Large intestine (tissue), 3 donors: ENCODE data around the gene ENTPD2. TPM values are rescaled to one million over a fixed set of nuclear protein-coding genes. Genes with fewer than 3 reads are reported as not detected.

Experiments
- DNase-seq, 2 donors: peaks; one replicate each; pipeline versions ENCODE4 v3.0.0 to v3.0.0-alpha.2; 2013
- H3K27ac ChIP-seq: one replicate; pipeline ENCODE4 v1.5.1; 2013; ENCODE audit warnings: low read length
- H3K27me3 ChIP-seq: 2 replicates; pipeline ENCODE4 v1.6.1; 2013; ENCODE audit warnings: low read length; ENCODE audit not compliant: control insufficient read depth, insufficient read depth
- H3K36me3 ChIP-seq: 2 replicates; pipeline ENCODE4 v1.6.1; 2013; ENCODE audit warnings: low read length; ENCODE audit not compliant: control insufficient read depth, insufficient read depth
- H3K4me1 ChIP-seq: one replicate; pipeline ENCODE4 v1.6.1; 2013; ENCODE audit warnings: low read length; ENCODE audit not compliant: control insufficient read depth, insufficient read depth
- H3K4me3 ChIP-seq: one replicate; pipeline ENCODE4 v1.5.1; 2013; ENCODE audit warnings: low read length
- H3K9me3 ChIP-seq: one replicate; pipeline ENCODE4 v1.6.1; 2013; ENCODE audit warnings: mild to moderate bottlenecking, low read depth, low read length, moderate library complexity; ENCODE audit not compliant: control insufficient read depth
- WGBS: methylation state at CpG from one replicate; pipeline ENCODE4 v1.1.5; 2013; ENCODE audit warnings: low lambda C conversion rate; ENCODE audit not compliant: insufficient coverage; 5-methylcytosine and 5-hydroxymethylcytosine counted together
- polyA plus RNA-seq: library from polyadenylated mRNA; unstranded; fragments of 120-200 nt; gene quantifications from one replicate; pipeline ENCODE4 v1.2.1, GENCODE V29; 2013

ENTPD2 gene
- polyA plus RNA-seq, 1 donor: 9.9 TPM

- WGBS: no CpG with 5 or more reads among the region's 36 CpGs
- Histone ChIP-seq H3K4me3 (no peak overlapping the region), H3K4me1 (peaks cover 23% of the 10 kb centered on the region), H3K36me3 (no peaks in the 10 kb centered on the region), H3K27me3 (peaks cover 45% of the 10 kb centered on the region), H3K27ac (no peak overlapping the region), H3K9me3 (peaks cover 9% of the 10 kb centered on the region)
- no peak for DNase-seq
Measured at GRCh38 chr9:137042751-137043727, 10.8 kb downstream of the ENTPD2 start.

- no peak for DNase-seq
- Histone ChIP-seq H3K9me3 (peaks cover 5% of the 10 kb centered on the region), H3K36me3 (no peaks in the 10 kb centered on the region), H3K4me1 (peaks cover 19% of the 10 kb centered on the region), H3K4me3 (no peak overlapping the region), H3K27me3 (peaks cover 28% of the 10 kb centered on the region), H3K27ac (no peak overlapping the region)
- WGBS: no CpG with 5 or more reads among the region's 16 CpGs
Measured at GRCh38 chr9:137041124-137041523, 12.7 kb downstream of the ENTPD2 start.

GRCh38 chr9:137040568-137040967 lies 13.3 kb downstream of the ENTPD2 start:
- H3K27ac ChIP-seq: no peak overlapping the region
- peaks cover 19% of the 10 kb centered on the region for H3K4me1 ChIP-seq
- H3K4me3 ChIP-seq: no peak overlapping the region
- DNase-seq: no peak
- H3K27me3 ChIP-seq: peaks cover 25% of the 10 kb centered on the region
- WGBS: no CpG with 5 or more reads among the region's 23 CpGs
- no peaks in the 10 kb centered on the region for H3K36me3 ChIP-seq
- H3K9me3 ChIP-seq: peaks cover 4% of the 10 kb centered on the region

- Histone ChIP-seq H3K4me1 (peaks cover 18% of the 10 kb centered on the region), H3K27ac (no peak overlapping the region), H3K36me3 (no peaks in the 10 kb centered on the region), H3K4me3 (no peak overlapping the region), H3K9me3 (peaks cover 4% of the 10 kb centered on the region), H3K27me3 (peaks cover 17% of the 10 kb centered on the region)
- DNase-seq: no peak
- no CpG with 5 or more reads among the region's 32 CpGs for WGBS
Measured at GRCh38 chr9:137039611-137040366, 14.1 kb downstream of the ENTPD2 start.

GRCh38 chr9:137038916-137039315 lies 14.9 kb downstream of the ENTPD2 start:
- peaks cover 4% of the 10 kb centered on the region for H3K9me3 ChIP-seq
- peaks cover 14% of the 10 kb centered on the region for H3K4me1 ChIP-seq
- no CpG with 5 or more reads among the region's 9 CpGs for WGBS
- DNase-seq: no peak
- peaks cover 8% of the 10 kb centered on the region for H3K27me3 ChIP-seq
- H3K4me3 ChIP-seq: no peak overlapping the region
- H3K27ac ChIP-seq: no peak overlapping the region
- no peaks in the 10 kb centered on the region for H3K36me3 ChIP-seq

- WGBS: 87% methylated on average over 3 of the region's 10 CpGs
- Histone ChIP-seq H3K4me3 (no peak overlapping the region), H3K27me3 (no peaks in the 10 kb centered on the region), H3K9me3 (peaks cover 4% of the 10 kb centered on the region), H3K36me3 (no peaks in the 10 kb centered on the region), H3K27ac (no peak overlapping the region), H3K4me1 (peaks cover 10% of the 10 kb centered on the region)
- DNase-seq: no peak
Measured at GRCh38 chr9:137037483-137037882, 16.4 kb downstream of the ENTPD2 start.

- H3K27me3 ChIP-seq: no peaks in the 10 kb centered on the region
- H3K36me3 ChIP-seq: no peaks in the 10 kb centered on the region
- H3K9me3 ChIP-seq: peaks cover 4% of the 10 kb centered on the region
- no CpG with 5 or more reads among the region's 13 CpGs for WGBS
- no peak overlapping the region for H3K4me3 ChIP-seq
- H3K4me1 ChIP-seq: peaks cover 14% of the 10 kb centered on the region
- no peak overlapping the region for H3K27ac ChIP-seq
- no peak for DNase-seq
Measured at GRCh38 chr9:137037035-137037434, 16.8 kb downstream of the ENTPD2 start.

- no CpG with 5 or more reads among the region's 8 CpGs for WGBS
- no peaks in the 10 kb centered on the region for H3K36me3 ChIP-seq
- peaks cover 25% of the 10 kb centered on the region for H3K4me1 ChIP-seq
- no peaks in the 10 kb centered on the region for H3K27me3 ChIP-seq
- no peak overlapping the region for H3K4me3 ChIP-seq
- no peak for DNase-seq
- no peak overlapping the region for H3K27ac ChIP-seq
- H3K9me3 ChIP-seq: peaks cover 4% of the 10 kb centered on the region
Measured at GRCh38 chr9:137035937-137036336, 17.9 kb downstream of the ENTPD2 start.

GRCh38 chr9:137035507-137035834 lies 18.4 kb downstream of the ENTPD2 start:
- Histone ChIP-seq H3K36me3 (no peaks in the 10 kb centered on the region), H3K4me3 (no peak overlapping the region)

GRCh38 chr9:137034709-137035506 lies 19.0 kb downstream of the ENTPD2 start:
- 20% methylated on average over 1 of the region's 24 CpGs for WGBS
- peaks cover 26% of the 10 kb centered on the region for H3K4me1 ChIP-seq
- no peaks in the 10 kb centered on the region for H3K9me3 ChIP-seq
- no peak overlapping the region for H3K4me3 ChIP-seq
- DNase-seq: peak; percentile 75 to 86
- H3K27ac ChIP-seq: no peak overlapping the region
- H3K36me3 ChIP-seq: no peaks in the 10 kb centered on the region
- no peaks in the 10 kb centered on the region for H3K27me3 ChIP-seq

More at GRCh38 chr9:137035507-137035834, 18.4 kb downstream of the ENTPD2 start:
- Histone ChIP-seq H3K27me3 (no peaks in the 10 kb centered on the region), H3K4me1 (peaks cover 26% of the 10 kb centered on the region), H3K9me3 (peaks cover 2% of the 10 kb centered on the region), H3K27ac (no peak overlapping the region)
- no peak for DNase-seq
- no CpG with 5 or more reads among the region's 9 CpGs for WGBS
